Activated T-cell treated with anti-CD3 and anti-CD28 coated beads, Interleukin-2, amount 50 U/mL, for 4 hours (primary cell): ENCODE data around the gene MARK4. TPM values are rescaled to one million over a fixed set of nuclear protein-coding genes. Genes with fewer than 3 reads are reported as not detected.

Source experiments
- ATAC-seq, 2 donors: fragments of 200-7000 bp; cut with Tn5 transposase; one replicate each; pipeline ENCODE4 v1.10.0; 2021
- DNase-seq: peaks from one replicate; pipeline ENCODE4 v3.0.0-alpha.2; 2020
- H3K27me3 Mint-ChIP-seq: one replicate; pipeline ENCODE4 v1.8.0; 2021; ENCODE audit warnings: low read depth, mixed read lengths
- H3K36me3 Mint-ChIP-seq: one replicate; pipeline ENCODE4 v1.8.0; 2022; ENCODE audit warnings: mixed read lengths; ENCODE audit not compliant: insufficient read depth
- H3K4me1 Mint-ChIP-seq: one replicate; pipeline ENCODE4 v1.8.0; 2021; ENCODE audit warnings: low read depth, mixed read lengths
- H3K4me3 Mint-ChIP-seq: one replicate; pipeline ENCODE4 v1.8.0; 2021; ENCODE audit warnings: mild to moderate bottlenecking, moderate library complexity, mixed read lengths
- H3K9me3 Mint-ChIP-seq: one replicate; pipeline ENCODE4 v1.8.0; 2021; ENCODE audit warnings: mixed read lengths
- total RNA-seq, 3 donors: library from RNA; stranded (reverse); gene quantifications; one replicate each; pipeline ENCODE4 v1.2.1, GENCODE V29; 2021

MARK4 gene
- 10 to 100 TPM; 14.6 to 18.3 (median 15.9) TPM for total RNA-seq

DNA sequence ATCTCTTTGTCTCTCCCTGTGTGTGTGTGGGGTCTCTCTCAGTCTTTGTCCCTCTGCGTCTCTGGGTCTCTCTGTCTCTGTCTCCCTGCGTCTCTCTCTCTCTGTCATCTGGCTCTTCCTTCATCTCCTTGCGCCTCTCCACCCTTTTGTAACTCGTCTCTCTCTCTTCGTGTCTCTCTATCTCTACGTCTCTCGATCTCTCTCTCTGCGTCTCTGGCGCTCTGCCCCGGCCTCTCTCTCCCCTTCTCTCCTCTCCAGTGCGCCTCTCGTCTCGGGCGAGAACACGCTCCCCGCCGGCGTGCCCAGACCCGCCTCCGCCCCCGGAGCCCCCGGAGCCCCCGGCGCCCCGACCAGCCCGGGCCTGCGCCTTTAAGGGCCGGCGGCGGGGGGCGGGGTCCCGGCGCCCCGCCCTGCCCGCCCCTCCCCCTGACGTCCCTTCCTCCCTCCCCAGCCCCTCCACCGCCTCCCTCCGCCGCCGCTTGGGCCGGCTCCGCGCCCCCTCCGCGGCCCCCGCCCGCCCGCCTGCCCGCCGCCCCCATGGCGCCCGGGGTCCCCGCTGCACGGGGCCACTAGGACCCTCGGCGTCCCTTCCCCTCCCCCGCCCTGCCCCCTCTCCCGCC lies at the start of gene MARK4:
TSS of gene MARK4 (plus strand) at position 440 of the 620 bp plus-strand sequence. CDS start 318 bp downstream, outside the sequence.
- H3K36me3 Mint-ChIP-seq: no peaks in the 10 kb centered on the region
- no peaks in the 10 kb centered on the region for H3K9me3 Mint-ChIP-seq
- H3K27me3 Mint-ChIP-seq: peaks cover under 1% of the 10 kb centered on the region
- DNase-seq (peak; percentile 32), ATAC-seq (peak; percentile 83 to 88)
- peak within 1 kb of the TSS; percentile 92 for H3K4me3 Mint-ChIP-seq
- H3K4me1 Mint-ChIP-seq: peaks cover 32% of the 10 kb centered on the region

GRCh38 chr19:45202637-45203036 lies 48.4 kb upstream of the MARK4 start:
- Mint-ChIP-seq H3K4me1 (no peaks in the 10 kb centered on the region), H3K9me3 (no peaks in the 10 kb centered on the region), H3K27me3 (no peaks in the 10 kb centered on the region), H3K4me3 (no peak overlapping the region), H3K36me3 (no peaks in the 10 kb centered on the region)
- DNase-seq (no peak), ATAC-seq (no peak)

GRCh38 chr19:45205810-45206209 lies 45.3 kb upstream of the MARK4 start:
- Mint-ChIP-seq H3K27me3 (peaks cover 2% of the 10 kb centered on the region), H3K36me3 (peaks cover 1% of the 10 kb centered on the region)

GRCh38 chr19:45206328-45206727 lies 44.7 kb upstream of the MARK4 start:
- H3K36me3 Mint-ChIP-seq: peaks cover 1% of the 10 kb centered on the region

More at GRCh38 chr19:45205810-45206209, 45.3 kb upstream of the MARK4 start:
- Mint-ChIP-seq H3K4me1 (no peaks in the 10 kb centered on the region), H3K9me3 (no peaks in the 10 kb centered on the region), H3K4me3 (no peak overlapping the region)
- no peak for DNase-seq
- ATAC-seq: no peak

GRCh38 chr19:45211751-45212381 lies 39.2 kb upstream of the MARK4 start:
- Mint-ChIP-seq H3K4me3 (no peak overlapping the region), H3K9me3 (no peaks in the 10 kb centered on the region), H3K4me1 (peaks cover 1% of the 10 kb centered on the region), H3K36me3 (peaks cover 1% of the 10 kb centered on the region), H3K27me3 (peaks cover 34% of the 10 kb centered on the region)
- DNase-seq (no peak), ATAC-seq (no peak)

More at GRCh38 chr19:45206328-45206727, 44.7 kb upstream of the MARK4 start:
- DNase-seq (no peak), ATAC-seq (no peak)
- H3K4me3 Mint-ChIP-seq: no peak overlapping the region
- H3K9me3 Mint-ChIP-seq: no peaks in the 10 kb centered on the region
- peaks cover 2% of the 10 kb centered on the region for H3K27me3 Mint-ChIP-seq
- H3K4me1 Mint-ChIP-seq: no peaks in the 10 kb centered on the region

- Mint-ChIP-seq H3K36me3 (peaks cover 1% of the 10 kb centered on the region), H3K27me3 (peaks cover 40% of the 10 kb centered on the region), H3K9me3 (no peaks in the 10 kb centered on the region), H3K4me3 (no peak overlapping the region), H3K4me1 (peaks cover 1% of the 10 kb centered on the region)
- ATAC-seq (no peak), DNase-seq (no peak)
These were observed 38.0 kb upstream of the MARK4 start for GRCh38 chr19:45213031-45213430.

DNA sequence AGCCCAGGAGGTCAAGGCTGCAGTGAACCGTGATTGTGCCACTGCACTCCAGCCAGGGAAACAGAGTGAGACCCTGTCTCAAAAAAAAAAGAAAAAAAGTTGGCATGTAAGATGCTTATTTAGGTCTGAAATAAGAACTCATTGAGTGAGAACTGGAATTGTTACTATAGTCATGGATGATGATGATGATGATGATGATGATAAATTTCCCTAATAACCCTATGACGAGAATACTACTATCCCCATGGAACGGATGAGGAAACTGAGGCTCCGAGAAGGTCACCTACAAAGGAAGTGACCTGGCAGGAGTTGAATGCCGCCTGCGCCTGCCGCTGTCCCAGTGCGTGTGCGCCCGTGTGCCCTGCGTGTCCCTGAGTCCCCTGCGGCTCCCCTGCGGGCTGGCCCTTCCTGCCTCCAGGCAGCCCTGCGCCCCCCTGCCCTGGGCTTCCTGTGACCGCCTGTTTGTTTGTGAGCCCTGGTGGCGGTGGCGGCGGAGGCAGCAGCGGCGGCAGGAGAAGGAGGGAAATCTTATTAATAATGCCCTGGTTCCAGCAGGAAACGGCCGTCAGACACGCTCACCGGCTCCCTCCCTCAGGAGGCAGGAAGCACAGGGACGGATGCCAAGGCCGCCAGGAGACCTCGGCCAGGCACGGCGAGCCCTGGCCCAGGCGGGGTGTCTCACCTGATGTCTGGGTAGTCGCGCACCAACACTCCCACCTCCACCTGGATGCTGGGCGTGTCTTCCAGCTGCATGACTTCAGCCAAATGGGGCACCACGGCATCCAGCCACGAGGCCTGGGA lies 35.5 kb upstream of the MARK4 start:
- no peaks in the 10 kb centered on the region for H3K9me3 Mint-ChIP-seq
- H3K27me3 Mint-ChIP-seq: peaks cover 58% of the 10 kb centered on the region
- no peak for DNase-seq
- ATAC-seq: no peak
- H3K36me3 Mint-ChIP-seq: no peaks in the 10 kb centered on the region
- peaks cover 1% of the 10 kb centered on the region for H3K4me1 Mint-ChIP-seq
- H3K4me3 Mint-ChIP-seq: no peak overlapping the region

- no peak overlapping the region for H3K4me3 Mint-ChIP-seq
- ATAC-seq (no peak), DNase-seq (no peak)
- H3K4me1 Mint-ChIP-seq: peaks cover 1% of the 10 kb centered on the region
- no peaks in the 10 kb centered on the region for H3K36me3 Mint-ChIP-seq
- H3K27me3 Mint-ChIP-seq: peaks cover 57% of the 10 kb centered on the region
- no peaks in the 10 kb centered on the region for H3K9me3 Mint-ChIP-seq
These were observed 34.4 kb upstream of the MARK4 start for GRCh38 chr19:45216667-45217066.

DNA sequence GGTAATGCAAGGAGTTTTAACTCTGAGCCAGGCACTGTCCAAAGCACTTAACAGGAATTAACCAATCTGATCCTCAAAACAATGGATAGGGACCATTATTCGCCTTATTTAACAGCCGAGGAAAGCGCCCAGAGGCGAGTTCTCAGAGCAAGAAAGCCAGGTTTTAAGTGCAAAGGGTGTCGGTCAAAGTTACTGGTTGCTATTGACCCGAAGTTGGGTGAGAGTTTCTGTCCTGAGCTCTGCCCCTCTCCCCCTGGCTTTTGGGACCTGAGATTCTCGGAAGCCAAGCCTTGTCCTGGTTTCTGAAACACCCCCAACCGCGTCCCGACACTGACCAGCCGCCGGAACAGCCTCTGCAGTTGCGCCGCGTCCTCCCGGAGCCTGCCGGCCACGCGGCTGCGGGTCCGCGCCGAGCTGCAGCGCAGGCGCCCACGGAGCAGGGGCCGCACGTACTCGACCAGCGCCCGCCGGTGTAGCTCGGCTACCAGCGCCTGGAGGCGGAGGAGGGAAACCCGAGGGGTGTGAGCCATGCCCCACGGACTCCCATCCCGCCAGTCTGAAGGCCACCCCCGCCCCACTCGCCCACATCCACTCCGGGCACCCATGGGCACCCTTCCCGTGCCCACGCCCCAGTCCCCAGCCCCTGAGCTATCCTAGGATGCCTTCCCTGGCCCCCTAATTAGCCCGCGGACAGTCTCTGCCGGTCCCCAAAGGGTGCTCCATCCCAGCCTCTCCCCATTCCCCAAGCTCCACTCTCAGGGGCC lies 33.7 kb upstream of the MARK4 start:
- Mint-ChIP-seq H3K4me1 (peaks cover 1% of the 10 kb centered on the region), H3K4me3 (no peak overlapping the region), H3K36me3 (no peaks in the 10 kb centered on the region), H3K9me3 (no peaks in the 10 kb centered on the region), H3K27me3 (peaks cover 59% of the 10 kb centered on the region)
- ATAC-seq (no peak), DNase-seq (no peak)

- no peaks in the 10 kb centered on the region for H3K9me3 Mint-ChIP-seq
- H3K27me3 Mint-ChIP-seq: peaks cover 61% of the 10 kb centered on the region
- H3K4me3 Mint-ChIP-seq: no peak overlapping the region
These were observed 33.1 kb upstream of the MARK4 start for GRCh38 chr19:45217957-45218334.

DNA sequence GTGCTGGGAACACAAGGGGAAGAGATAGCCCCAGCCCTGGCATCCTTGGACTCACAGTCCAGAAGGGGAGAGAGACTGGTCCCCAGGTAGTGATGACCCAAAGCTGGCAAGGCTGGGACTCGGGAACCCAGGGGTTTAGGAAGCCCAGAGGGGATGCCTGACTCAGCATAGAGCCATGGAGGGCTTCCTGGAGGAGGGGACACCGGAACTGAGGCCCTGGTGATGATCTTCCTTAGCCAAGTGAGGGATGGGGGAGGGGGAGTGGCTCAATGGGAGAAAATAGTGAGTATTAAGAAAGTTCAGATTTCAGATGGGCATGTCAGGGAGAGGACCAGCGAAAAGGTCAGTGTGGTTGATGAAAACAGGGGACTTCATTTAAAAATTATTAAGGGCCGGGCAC lies 32.6 kb upstream of the MARK4 start:
- H3K9me3 Mint-ChIP-seq: no peaks in the 10 kb centered on the region
- no peak for DNase-seq
- no peaks in the 10 kb centered on the region for H3K36me3 Mint-ChIP-seq
- peaks cover 1% of the 10 kb centered on the region for H3K4me1 Mint-ChIP-seq
- ATAC-seq: no peak
- H3K4me3 Mint-ChIP-seq: no peak overlapping the region
- H3K27me3 Mint-ChIP-seq: peaks cover 61% of the 10 kb centered on the region

More at GRCh38 chr19:45217957-45218334, 33.1 kb upstream of the MARK4 start:
- Mint-ChIP-seq H3K4me1 (peaks cover 1% of the 10 kb centered on the region), H3K36me3 (no peaks in the 10 kb centered on the region)
- ATAC-seq: no peak
- no peak for DNase-seq

- DNase-seq (no peak), ATAC-seq (no peak)
- H3K4me1 Mint-ChIP-seq: peaks cover 1% of the 10 kb centered on the region
- no peak overlapping the region for H3K4me3 Mint-ChIP-seq
- no peaks in the 10 kb centered on the region for H3K9me3 Mint-ChIP-seq
- no peaks in the 10 kb centered on the region for H3K36me3 Mint-ChIP-seq
- peaks cover 59% of the 10 kb centered on the region for H3K27me3 Mint-ChIP-seq
These were observed 31.9 kb upstream of the MARK4 start for GRCh38 chr19:45218911-45219743.

- no peaks in the 10 kb centered on the region for H3K9me3 Mint-ChIP-seq
- peaks cover 45% of the 10 kb centered on the region for H3K27me3 Mint-ChIP-seq
- no peak overlapping the region for H3K4me3 Mint-ChIP-seq
- DNase-seq: no peak
- H3K4me1 Mint-ChIP-seq: no peaks in the 10 kb centered on the region
- ATAC-seq: no peak
- H3K36me3 Mint-ChIP-seq: no peaks in the 10 kb centered on the region
These were observed 28.3 kb upstream of the MARK4 start for GRCh38 chr19:45222724-45223123.
